GM21528 (cell line): ENCODE measurements around the gene TGFBI.

Source experiments
- ATAC-seq: cut with Tn5 transposase; IDR thresholded peaks from one replicate; pipeline ENCODE4 v1.9.1; 2021; ENCODE audit warnings: mild to moderate bottlenecking, moderate library complexity; ENCODE audit not compliant: unreplicated experiment, low FRiP score

Gene TGFBI

GRCh38 chr5:136060963-136061362, 32.2 kb downstream of the TGFBI start:
- no peak for ATAC-seq

- ATAC-seq, result no peak
These were observed 33.0 kb downstream of the TGFBI start for GRCh38 chr5:136061630-136062365.

DNA sequence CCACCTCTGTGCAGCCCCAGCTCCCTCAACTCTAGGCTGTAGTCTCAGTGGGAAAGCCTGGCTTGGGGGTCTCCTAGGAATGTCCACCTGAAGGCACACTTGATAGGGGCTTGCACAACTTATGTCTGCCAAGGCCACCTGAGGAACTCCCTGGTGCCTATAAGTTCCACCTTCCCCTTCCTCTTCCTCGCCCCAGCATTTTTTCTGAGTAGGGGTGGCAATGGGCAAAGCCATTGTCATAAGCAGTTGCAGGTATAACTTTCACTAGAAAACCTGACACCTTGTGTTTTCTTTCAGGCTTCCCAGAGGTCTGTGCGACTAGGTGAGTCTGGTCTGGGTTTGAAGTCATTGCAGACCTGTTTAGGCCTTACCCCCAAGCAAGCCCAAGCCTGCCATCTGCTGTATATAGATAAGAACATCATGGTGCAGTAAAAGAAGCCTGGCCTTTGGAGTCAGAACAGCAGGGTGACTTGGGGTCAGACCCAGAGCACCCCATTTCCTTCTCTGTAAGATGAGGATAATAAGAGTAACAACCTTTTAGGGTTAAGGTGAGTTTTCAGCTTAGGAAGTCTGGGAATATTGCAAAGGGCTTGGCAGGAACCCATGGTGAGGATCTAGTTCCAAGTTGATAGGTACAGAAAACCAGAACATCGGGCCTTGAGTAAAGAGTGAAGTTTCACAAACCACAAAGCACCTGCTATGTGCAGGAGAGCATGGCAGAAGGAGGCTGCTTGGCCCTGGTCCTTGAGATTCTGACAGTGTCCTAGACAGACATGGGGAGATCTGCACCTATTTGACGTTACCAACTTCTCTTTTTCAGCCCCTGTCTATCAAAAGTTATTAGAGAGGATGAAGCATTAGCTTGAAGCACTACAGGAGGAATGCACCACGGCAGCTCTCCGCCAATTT, 33.8 kb downstream of the TGFBI start:
- peak; percentile 55 for ATAC-seq

DNA sequence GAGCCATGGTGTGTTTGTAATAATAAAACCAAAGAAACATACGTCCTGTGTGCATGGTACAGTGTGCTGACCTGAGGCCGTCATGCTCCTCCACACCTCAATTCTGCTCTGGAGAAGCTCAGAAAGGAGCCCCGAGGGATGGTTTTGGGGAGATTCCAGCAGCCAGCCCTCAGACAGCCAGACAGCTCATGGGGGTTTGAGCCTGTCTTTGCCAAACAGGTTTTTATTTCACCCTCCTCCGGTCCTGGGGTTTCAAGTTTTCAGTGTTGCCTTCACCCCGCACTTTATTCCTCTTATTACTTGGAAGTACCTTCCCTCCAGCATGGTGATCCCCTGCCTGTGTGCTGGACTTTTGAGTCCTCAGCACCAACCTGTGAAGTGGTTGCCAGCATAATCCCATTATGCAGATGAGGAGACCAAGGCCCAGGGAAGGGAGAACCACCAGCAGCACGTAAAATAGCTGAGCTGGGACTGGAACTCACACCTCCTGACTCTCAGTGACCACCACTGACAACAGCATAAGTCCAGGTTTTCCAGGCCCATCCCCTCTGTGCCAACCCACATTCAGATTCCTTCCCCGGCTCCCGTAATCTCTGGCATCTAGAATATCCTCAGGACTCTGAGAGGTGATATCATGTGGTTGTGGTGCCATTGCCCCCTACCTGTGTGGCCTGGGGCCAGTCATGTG, 35.1 kb downstream of the TGFBI start:
- no peak for ATAC-seq

DNA sequence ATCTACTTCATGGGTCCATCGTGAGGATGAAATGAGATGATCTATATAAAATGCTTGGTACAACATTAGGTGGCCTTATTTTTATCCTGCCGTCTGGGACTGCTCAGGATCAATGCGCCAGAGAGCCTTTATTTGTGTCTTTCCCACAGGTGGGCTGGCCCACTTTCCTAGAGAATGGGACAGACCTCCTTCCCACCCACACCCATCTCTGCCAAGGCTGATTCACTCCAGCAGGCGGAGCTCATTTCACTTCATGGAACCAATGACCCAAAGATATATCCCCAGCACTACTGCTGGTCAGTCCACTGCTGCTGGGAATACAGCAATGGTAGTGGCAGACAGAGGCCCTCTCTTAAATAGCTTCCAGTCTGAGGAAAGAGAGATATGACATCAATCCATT, 35.7 kb downstream of the TGFBI start:
- ATAC-seq, result no peak

DNA sequence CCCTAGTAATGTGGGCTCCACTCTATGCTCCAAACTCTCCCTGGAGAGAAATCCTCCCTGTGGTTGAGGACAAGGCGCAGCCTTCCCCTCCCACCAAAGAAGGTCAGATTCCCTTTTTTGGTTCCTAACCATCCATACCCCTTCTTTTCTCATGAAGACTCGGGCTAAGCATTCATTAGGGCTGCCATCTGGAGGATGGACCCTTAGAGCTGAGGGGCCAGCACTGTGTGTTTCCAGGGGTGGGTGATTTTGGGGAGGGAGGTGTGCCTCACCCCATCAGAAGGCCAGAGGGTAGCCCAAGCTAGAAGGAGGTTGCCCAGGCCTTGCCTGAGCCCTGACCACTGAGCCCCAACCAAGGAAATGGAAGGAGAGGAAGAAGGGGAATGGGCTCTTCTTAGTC, 36.8 kb downstream of the TGFBI start:
- no peak for ATAC-seq

DNA sequence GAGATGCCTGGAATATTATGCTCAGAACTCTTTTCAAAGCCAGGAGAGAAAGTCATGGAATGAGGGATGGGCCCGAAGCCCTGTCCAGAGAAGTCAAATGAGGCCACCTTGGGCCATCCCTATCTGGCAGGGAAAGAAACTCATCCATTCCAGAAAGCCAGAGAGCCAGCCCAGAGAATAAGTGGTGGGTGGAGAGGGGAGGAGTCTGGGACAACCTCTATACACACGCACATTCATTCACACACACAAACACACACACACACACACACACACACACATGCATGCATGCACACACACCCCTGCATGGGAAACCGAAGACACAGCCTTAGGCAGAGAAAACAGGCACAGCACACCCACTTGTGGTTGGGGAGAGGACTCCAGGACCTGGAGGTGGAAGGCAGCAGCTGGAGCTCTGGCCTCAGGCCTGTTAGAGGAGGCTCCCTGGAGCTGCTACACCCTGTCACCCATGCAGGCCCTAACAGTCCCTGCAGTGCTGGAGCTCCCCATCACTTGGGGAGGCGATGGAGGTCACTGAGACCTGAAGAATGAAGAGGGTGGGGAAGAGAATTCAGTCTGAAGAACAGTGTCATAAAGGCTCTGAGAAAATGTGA, 38.0 kb downstream of the TGFBI start:
- ATAC-seq, result no peak

GRCh38 chr5:136067422-136067821, 38.6 kb downstream of the TGFBI start:
- no peak for ATAC-seq

- ATAC-seq, result no peak
These were observed 41.9 kb downstream of the TGFBI start for GRCh38 chr5:136070486-136071285.

GRCh38 chr5:136073714-136074529, 45.1 kb downstream of the TGFBI start:
- ATAC-seq, result peak; percentile 70

GRCh38 chr5:136075466-136075891, 46.7 kb downstream of the TGFBI start:
- no peak for ATAC-seq

- no peak for ATAC-seq
These were observed 47.3 kb downstream of the TGFBI start for GRCh38 chr5:136076067-136076466.

DNA sequence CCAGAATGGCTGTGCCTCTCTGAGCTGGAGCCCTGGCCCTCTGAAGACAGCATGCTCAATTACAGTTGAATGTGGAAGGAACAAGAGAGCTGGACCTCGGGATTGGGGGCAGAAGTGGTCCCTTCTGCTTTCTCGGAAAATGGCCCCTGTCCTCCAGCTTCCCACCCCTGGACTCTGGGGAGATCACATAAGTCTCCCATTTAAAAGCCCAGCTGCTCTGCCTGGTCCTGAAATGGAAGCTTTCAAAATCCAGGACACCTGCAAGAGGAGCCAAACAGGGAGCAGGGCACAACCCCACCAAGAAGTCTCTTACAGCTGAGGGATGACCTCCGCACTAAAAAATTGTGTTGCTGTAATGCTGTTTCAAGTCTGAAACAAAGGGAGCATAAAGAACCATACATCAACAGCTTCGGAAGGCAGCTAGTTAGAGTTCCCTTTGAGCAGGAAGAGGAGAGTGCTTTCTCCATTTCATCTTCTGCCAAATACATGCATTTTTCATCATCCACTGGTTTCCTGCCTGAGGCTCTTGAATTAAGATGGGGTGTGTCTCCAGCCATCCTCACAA, 48.2 kb downstream of the TGFBI start:
- ATAC-seq, result no peak

- ATAC-seq, result no peak
These were observed 50.6 kb downstream of the TGFBI start for GRCh38 chr5:136079195-136079985.

DNA sequence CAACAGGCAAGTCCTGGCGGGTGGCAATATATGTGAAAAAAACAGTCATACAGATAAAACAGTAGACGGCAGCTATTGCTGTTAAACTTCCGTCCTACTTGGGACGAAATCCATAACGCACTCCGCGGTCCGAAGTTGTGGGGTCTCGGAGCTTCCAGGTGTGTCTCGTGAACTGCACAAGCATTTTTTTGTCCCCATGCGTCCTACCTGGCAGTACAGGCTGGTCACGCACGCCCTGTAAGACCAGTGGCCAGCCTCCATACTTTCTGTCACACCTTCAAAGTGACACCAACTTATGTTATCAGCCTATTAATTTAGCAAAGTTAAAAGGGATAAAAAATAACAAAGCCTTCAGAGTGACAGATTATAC, 51.3 kb downstream of the TGFBI start:
- peak; percentile 25 for ATAC-seq

DNA sequence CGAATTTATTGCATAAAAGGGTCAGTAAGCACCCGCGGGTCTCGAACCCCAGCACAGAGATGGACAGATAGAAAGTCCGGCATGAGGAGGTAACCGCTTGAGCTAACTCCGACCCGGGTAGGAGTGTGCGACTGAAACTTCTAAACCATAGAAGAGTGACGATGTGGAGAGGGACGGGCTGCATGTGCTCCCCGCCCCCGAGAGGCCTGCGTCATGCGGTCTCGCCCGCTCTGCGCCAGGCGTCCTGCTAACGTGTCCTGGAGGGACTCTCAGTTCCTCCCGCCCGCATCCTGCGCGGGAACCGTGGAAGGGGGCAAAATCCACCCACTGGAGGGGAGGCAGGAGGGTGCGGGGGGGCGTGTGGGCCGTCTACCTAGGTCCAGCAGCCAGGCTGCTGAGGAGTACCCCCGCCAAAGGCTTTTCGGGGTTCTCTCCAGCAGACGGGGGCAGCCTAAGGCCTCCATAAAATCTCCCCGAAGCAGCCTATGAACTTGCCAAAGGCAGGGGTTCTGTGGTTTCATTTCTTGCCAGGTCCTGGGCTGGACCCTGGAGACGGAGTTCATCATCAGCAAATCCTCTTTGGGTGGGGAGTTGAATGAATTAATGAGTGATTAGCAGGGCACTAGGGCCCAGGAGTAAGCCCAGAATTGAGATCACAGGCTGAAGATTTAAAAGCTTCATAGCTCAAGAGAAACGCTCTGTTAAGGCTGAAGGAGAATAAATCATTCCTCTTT, 51.9 kb downstream of the TGFBI start:
- ATAC-seq, result peak; percentile 93

- no peak for ATAC-seq
These were observed 52.4 kb downstream of the TGFBI start for GRCh38 chr5:136081217-136081591.
